Retina (tissue), 1 donor: Measurements from ENCODE around the gene VAT1.
"Not testable (repeated sequence)": the region's sequence is repeated elsewhere in the genome, so short reads cannot be mapped to it uniquely, and the experiment has no call there.

Source experiments
- DNase-seq: peaks from one replicate; pipeline ENCODE4 v3.0.0-alpha.2; 2016

The VAT1 gene

DNA sequence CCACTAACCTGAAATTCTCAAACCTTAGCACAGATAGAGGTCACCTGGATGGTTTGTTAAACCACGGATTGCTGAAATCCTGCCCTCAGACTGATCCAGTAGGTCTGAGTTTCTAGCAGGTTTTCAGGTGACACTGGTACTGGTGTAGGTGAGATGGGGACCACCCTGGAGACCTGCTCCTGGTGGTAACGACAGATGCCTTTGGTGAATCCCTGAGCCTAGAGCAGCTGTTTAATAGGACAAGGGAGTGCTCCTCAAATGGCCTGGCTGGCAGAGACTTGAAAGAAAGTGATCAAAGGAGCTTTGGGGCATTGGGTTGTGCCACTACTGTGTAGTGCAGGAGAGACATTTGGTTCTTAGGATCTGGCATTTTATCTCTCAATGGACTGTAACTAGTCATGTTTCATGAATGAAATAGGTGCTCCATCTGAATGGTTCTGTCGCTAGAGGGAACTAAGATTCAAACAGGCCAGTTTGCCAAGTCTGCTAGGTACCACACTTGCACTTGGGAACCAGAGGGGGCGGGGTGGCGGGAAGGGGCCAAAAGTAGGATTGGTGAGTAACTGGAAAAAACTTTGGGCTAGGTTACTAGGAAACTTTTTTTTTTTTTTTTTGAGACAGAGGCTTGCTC is 18.5 kb downstream of the VAT1 start:
- DNase-seq, result no peak

GRCh38 chr17:43000894-43001293 is 21.3 kb downstream of the VAT1 start:
- DNase-seq, result not testable (repeated sequence)

GRCh38 chr17:42999003-42999525 is 23.1 kb downstream of the VAT1 start:
- no peak for DNase-seq

- peak; percentile 100 for DNase-seq
Observed at GRCh38 chr17:42997984-42998938, 23.9 kb downstream of the VAT1 start, which contains the start of gene RPL27. Gene RPL27 (plus strand): TSS chr17:42998419. CDS start chr17:42998751, 332 bp downstream.

DNA sequence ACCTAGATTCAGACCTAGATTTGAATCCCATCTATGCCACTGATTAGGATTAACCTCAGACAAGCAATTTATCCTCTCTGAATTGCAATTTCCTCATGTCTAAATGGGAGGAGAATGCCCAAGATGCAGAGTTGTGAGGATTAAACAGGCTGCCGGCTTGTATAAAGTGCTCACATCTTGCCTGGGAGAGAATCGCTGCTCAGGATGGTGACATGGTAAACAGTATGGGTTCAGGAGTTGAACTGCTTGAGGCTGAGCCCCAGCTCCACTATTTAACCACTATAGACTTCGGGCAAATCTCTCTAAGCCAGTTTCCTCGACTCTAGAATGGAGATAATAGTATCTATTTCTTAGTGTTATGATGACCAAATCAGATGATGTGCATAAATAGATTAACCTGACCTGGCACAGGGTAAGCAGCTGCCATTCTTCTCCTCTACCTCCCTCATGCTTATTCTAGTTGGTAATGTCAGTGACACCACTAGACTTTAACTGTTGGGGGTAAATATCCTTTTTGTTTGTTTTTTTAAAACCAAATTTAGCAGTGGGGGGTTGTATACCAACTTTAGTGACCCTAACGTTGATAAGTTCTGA is 24.7 kb downstream of the VAT1 start:
- no peak for DNase-seq

DNA sequence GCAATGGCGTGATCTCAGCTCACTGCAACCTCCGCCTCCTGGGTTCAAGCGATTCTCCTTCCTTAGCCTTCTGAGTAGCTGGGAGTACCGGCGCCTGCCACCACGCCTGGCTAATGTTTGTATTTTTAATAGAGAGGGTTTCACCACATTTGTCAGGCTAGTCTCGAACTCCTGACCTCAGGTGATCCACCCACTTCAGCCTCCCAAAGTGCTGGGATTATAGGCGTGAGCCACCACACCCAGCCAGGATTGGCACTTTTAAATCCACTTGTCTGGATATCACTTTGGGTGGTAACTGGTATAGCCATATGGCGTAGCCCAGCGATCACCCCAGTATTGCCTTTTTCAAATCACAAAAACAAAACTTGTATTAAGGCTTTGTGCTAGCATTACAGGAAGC is 28.3 kb downstream of the VAT1 start:
- not testable (repeated sequence) for DNase-seq

DNA sequence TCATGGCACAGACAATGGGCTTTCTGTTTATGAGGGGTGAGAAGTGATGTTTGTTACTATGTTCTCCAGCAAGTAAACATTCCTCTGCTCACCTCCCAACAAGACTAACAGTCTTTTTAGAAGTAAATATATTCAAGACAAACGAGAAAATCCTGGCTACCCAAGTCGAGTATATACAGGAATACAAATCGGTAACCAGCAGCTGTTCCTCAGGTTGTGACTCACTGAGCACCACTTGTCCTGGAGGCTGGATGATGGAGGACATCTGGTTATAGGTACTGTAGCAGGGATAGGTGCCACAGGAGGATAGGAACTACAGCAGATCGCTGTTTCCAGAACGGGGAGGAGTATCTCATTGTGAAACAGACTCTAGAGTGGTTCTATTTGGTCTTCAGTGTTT is 29.3 kb downstream of the VAT1 start:
- no peak for DNase-seq

DNA sequence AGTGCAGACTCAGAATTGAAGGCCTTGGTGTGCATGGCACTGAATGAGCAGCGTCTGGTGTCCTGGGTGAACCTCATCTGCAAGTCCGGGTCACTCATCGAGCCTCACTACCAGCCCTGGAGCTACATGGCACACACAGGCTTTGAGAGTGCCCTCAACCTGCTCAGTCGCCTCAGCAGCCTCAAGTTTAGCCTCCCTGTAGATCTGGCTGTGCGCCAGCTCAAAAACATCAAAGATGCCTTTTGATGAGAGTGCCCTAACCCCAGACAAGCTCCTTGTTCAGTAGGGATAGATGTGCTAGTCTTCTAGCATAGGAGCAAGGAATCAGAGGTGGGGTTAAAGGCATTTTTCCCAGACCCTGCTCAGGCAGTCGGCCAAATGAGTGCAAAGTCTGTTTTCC is 30.7 kb downstream of the VAT1 start:
- no peak for DNase-seq

DNA sequence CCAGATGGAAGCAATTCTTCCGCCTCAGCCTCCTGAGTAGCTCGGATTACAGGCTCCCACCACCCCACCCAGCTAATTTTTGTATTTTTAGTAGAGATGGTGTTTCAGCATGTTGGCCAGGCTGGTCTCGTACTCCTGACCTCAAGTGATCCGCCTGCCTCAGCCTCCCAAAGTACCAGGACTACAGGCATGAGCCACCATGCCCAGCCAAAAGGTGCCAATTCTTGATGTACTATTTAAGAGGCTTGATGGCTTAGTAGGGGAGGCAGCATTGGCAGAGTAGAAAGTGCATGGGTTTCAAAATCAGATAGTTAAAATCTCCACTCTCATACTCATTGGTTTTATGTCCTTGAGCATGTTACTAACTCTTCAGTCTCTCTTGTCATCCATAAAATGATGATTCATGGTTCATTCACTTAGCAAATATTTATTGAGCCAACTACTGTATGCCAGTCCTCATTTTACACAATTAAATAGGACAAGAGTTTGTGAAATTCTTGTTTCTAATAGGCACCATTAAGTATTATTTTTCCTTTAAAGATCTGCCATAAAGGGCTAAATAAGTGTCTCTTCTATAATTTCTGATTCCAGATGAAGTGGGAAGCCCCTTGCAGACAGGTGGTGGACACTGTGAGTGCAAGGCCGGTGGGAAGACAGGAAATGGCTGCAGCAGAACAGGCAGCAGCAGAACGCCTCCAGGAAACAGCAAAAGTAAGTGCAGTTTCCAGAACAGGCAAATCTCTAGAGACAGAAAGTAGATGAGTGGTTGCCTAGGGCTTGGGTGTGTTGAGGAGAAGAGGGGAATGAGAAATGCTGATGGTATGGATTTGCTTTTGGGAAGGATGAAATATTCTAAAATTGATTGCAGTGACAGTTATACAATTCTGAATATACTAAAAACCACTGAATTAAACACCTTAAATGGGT is 32.2 kb downstream of the VAT1 start:
- DNase-seq, result no peak

- DNase-seq, result no peak
Observed at GRCh38 chr17:42989141-42989540, 33.0 kb downstream of the VAT1 start.

DNA sequence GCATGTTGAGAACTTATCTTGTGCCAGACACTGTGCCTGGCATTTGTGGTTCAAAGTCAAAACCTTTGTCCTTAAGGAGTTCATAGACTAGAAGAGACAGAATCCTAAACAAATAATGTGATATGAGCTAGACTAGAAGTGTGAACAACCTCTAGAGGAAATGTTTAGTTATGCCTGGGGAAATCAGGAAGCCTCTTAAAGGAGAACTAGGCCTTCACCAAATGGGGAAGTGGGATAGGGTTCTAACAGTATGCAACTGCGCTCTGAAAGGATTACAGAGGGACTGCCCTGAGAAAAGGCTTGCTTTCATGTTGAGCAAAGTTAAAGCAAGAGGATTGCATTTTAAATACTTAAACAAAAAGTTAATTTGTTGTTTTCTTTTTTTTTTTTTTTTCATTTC is 37.0 kb downstream of the VAT1 start:
- no peak for DNase-seq

DNA sequence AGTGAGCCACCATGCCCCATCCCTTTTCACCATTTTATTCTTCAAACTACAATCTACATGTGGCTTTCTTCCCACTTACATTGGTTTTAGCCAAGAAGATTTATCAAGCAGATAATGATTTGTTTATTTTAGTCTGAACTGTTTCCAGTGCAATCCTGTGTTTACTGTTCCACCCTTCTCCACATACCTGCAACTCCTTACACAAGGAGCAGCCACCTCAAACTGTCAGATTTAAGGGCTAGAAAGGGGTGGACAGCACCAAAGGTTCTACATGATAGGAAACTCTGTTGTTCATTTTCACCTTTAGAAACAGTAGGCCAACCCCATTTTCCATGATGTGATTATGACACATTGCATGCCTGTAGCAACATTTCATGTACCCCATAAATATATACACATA is 39.9 kb downstream of the VAT1 start:
- no peak for DNase-seq

DNA sequence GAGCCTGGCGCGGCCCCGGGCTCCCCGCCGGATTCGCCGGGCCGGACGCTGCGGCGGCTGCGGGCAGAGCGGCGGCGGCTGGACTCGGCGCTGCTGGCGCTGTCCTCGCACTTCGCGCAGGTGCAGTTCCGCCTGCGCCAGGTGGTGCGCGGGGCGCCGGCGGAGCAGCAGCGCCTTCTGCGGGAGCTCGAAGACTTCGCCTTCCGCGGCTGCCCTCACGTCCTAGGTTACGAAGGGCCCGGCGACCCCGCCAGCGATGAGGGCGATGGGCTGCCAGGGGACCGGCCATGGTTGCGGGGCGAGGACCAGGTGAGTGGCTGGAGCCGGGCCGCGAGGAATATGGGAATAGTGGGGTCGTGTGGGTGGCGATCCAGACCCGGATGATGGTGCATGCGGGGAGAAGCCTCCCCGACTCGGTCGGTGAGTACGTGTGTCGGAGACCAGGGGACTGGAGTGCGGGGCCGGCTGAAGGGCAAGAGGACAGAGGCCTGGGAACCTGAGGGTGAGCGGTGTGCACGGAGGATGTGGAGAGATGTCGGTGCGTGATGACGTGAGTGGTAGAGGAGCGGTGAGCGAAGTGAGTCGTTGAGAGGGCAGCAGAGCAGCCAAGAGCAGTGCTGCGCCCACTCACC is 41.3 kb downstream of the VAT1 start:
- peak; percentile 56 for DNase-seq

GRCh38 chr17:42980274-42980765 is 41.9 kb downstream of the VAT1 start, which contains the start of gene RUNDC1:
Gene RUNDC1 (plus strand): TSS chr17:42980565. CDS start chr17:42980577, 12 bp downstream.
- DNase-seq, result peak; percentile 97

GRCh38 chr17:42979511-42980273 is 42.5 kb downstream of the VAT1 start, which contains the start of gene PTGES3L:
Gene PTGES3L (minus strand): TSS chr17:42980080. CDS start chr17:42980053, 27 bp downstream.
- DNase-seq, result no peak

DNA sequence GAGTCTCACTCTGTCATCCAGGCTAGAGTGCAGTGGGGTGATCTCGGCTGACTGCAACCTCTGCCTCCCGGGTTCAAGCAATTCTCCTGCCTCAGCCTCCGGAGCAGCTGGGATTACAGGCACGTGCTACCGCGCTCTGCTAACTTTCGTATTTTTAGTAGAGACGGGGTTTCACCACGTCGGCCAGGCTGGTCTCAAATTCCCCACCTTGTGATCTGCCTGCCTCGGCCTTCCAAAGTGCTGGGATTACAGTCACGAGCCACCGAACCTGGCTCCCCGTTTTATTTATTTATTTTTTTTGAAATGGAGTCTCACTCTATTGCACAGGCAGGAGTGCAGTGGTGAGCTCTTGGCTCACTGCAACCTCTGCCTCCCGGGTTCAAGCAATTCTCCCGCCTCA is 46.5 kb downstream of the VAT1 start:
- DNase-seq, result not testable (repeated sequence)

DNA sequence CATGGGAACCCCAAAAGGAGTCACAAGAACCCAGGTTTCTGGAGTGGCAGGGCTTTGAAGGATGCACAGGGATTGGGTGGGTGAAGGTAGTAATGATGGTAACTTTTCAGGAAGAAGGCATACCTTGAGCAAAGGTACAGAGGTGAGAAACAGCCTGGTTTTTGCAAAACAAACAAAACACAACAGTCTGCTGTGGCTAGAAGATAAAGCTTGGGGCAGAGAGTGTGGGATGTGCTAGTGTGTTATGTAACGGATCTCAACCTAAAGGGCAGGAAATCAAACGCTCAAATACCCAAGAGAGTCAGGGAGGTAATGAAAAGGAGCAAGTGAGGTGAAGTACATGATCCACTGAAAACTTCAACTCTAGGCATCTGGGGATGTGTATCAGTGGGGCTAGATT is 46.9 kb downstream of the VAT1 start:
- DNase-seq, result no peak

DNA sequence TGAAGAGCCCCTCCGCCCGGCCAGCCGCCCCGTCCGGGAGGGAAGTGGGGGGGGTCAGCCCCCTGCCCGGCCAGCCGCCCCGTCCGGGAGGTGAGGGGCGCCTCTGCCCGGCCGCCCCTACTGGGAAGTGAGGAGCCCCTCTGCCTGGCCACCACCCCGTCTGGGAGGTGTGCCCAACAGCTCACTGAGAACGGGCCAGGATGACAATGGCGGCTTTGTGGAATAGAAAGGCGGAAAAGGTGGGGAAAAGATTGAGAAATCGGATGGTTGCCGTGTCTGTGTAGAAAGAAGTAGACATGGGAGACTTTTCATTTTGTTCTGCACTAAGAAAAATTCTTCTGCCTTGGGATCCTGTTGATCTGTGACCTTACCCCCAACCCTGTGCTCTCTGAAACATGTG is 48.9 kb downstream of the VAT1 start:
- not testable (repeated sequence) for DNase-seq

GRCh38 chr17:42971589-42971988 is 50.6 kb downstream of the VAT1 start:
- DNase-seq, result no peak

DNA sequence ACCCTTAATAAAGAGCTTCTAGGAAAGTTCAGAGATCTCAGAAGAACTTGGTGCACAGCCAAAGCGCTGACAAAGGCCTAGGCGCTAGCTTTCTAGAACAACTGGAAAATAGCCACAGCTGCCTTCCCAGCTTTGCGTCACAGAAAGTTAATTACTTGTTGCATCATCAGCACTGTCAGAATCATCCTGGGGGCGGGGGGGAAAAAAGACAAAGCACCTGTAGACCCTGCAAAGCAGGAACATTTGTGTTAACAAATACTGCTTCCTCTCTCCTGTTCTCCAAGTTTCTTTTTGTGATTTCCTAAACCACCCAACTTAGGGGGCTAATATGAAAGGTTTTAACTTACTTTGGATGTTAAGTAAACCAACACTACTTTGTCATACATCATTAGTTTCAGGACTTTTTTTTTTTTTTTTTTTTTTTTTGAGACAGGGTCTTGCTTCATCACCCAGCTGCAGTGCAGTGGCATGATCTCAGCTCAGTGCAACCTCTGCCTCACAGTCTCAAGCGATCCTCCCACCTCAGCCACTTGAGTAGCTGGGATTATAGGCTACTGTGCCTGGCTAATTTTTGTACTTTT is 53.1 kb downstream of the VAT1 start:
- DNase-seq, result no peak
